Activated CD8-positive, alpha-beta memory T cell treated with anti-CD3 and anti-CD28 coated beads, Interleukin-2, amount 50 U/mL, for 24 hours (primary cell): ENCODE data around the gene TASOR2.

Experiments used
- DNase-seq: peaks from one replicate; pipeline ENCODE4 v3.0.0-alpha.2; 2020; ENCODE audit errors: extremely low read depth

Gene TASOR2

GRCh38 chr10:5684318-5684970 is at the start of gene TASOR2:
TASOR2 (plus strand) TSS chr10:5684838; CDS start chr10:5720643, 35,805 bp downstream.
- peak; percentile 96 for DNase-seq

- DNase-seq = no peak
These were observed 49.7 kb upstream of the TASOR2 start for GRCh38 chr10:5634918-5635317.

- DNase-seq = no peak
These were observed 46.1 kb upstream of the TASOR2 start for GRCh38 chr10:5638494-5638893.

DNA sequence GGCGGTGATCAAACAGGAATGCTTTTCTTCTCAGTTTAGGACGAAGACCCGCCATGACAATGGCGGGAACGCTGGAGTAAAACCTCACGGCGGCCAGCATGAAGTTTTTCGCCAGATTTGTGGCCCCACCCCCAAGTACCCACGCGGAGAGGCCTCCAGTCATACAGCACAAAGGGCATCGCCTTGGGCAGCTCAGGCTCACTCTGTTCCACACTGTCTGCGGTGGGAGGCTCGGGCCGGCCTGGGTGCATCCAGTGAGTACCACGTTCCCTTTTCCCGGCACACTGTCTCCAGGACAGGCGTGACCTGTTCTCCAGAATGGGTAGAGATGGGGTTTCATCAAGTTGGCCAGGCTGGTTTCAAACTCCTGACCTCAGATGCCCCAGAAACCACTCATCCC is 45.6 kb upstream of the TASOR2 start:
- no peak for DNase-seq

GRCh38 chr10:5640036-5640435 is 44.6 kb upstream of the TASOR2 start:
- no peak for DNase-seq

DNA sequence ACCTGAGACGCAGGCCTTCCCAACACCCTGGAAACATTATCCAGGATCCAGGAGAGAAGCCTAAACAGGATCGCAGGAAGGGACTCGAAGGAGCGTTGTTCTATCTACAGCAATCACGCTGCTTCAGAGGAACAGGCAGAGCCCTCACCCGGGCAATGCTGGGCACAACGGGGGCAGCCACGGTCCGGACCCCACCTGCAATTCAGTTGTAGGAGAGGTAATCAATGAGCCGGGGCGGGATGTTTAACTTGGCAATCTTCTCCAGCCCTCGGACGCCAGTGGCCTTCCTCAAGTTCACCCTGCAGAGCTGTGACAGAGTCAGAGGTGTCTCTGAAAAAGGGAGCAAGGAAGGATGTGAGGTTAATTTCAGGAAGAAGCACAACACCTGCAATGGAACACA is 44.1 kb upstream of the TASOR2 start:
- no peak for DNase-seq

- DNase-seq = no peak
These were observed 43.1 kb upstream of the TASOR2 start for GRCh38 chr10:5641501-5641900.

GRCh38 chr10:5643346-5644067 is 41.1 kb upstream of the TASOR2 start:
- no peak for DNase-seq

- no peak for DNase-seq
These were observed 39.7 kb upstream of the TASOR2 start for GRCh38 chr10:5644930-5645329.

- no peak for DNase-seq
These were observed 39.3 kb upstream of the TASOR2 start for GRCh38 chr10:5645375-5645774.

DNA sequence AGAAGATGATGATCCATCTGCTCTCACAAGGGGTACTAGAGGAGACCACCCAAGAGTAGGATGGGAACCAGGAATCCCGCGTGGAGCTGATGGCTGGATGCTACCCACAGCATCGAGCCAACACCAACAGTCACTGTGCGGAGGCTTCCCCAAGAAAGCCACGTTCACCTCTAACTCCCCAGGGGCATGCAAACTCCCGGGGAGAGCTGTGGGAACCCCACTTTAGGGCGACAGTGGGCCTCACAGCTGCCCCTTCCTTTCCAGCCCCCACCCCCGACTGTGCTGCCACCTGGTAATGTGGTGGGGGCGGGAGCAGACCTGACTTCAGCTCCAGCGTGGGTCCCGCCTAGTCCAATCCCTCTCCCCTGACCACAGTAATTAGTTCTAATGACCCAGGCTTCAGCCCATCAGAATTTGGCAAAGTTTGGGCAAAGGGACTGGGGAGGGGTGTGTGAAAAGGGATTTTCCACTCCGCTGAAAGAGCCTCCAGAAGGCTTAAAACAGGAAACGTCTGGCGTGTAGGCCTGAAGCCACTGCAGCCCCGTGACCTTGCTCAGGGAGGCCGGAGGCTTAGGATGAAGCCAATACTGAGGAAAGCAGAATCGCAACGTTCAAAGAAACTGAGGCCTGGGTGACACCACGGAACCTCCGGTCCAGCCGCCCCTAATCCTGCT is 38.6 kb upstream of the TASOR2 start:
- no peak for DNase-seq

- no peak for DNase-seq
These were observed 37.0 kb upstream of the TASOR2 start for GRCh38 chr10:5647507-5648240.

GRCh38 chr10:5648494-5649457 is 35.9 kb upstream of the TASOR2 start:
- DNase-seq = no peak

GRCh38 chr10:5649746-5650145 is 34.9 kb upstream of the TASOR2 start:
- no peak for DNase-seq

GRCh38 chr10:5650664-5651387 is 33.8 kb upstream of the TASOR2 start:
- no peak for DNase-seq

DNA sequence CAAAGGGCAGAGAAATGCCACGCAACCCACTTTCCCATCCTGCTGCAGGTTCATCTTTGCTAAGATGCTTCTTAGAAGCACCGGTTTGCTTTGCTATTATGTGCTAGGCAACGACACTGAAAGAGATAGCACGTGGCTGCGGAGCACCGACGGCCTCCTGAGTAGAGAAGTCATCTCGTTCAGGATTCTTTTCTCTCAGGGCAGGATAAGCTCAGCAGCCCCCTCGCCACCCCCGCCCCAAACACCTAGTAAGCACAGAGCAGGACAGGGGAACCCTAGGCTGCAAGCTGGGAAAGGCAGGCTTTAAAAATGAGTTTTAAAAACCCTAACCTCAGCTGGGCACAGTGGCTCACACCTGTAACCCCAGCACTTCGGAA is 33.3 kb upstream of the TASOR2 start:
- DNase-seq = no peak

DNA sequence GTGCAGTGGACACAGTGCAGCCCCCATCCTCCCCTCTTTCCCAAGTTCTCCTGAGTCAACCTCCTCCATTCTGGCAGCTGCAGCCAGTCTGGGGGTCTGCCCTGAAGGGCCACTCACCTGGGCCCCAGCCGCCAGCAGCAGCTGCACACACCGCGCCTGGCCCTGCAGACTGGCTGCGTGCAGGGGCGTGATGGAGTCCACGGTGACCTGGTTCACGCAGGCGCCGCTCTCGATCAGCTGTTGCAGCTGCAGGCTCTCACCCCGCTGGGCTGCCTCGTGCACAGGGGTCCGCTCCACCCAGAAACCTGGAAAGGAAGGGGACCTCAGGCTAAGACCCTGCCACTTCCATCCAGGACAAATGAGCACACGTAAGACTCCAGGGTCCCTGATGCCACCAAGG is 31.9 kb upstream of the TASOR2 start:
- no peak for DNase-seq

GRCh38 chr10:5654218-5654755 is 30.4 kb upstream of the TASOR2 start:
- DNase-seq = no peak

DNA sequence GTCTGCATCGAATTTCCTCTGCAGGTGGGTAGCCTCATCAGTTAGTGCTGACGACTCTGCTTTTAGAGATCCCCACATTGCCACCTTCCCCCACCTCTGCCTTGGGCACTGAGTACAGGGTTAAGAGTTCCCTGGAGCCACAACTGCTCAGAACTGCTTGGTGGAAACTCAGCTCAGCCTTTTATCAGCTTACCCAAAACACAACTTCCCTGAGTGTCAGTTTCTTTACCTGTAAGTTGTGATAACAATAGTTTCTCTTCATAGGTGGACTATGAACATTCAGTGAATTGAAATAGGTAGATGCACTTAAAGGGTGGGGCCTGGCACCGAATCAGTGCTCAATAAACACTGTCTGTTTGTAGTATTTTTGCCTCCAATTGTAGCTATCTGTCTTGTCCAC is 29.5 kb upstream of the TASOR2 start:
- no peak for DNase-seq
